GM18867 (cell line): ENCODE results near the gene IDH2.
A peak's percentile ranks its signal among the peaks of the same experiment; 100 is the strongest.
"Not testable (repeated sequence)": the region's sequence is repeated elsewhere in the genome, so short reads cannot be mapped to it uniquely, and the experiment has no call there.

Experiments
- ATAC-seq: cut with Tn5 transposase; IDR thresholded peaks from one replicate; pipeline ENCODE4 v1.9.1; 2021; ENCODE audit warnings: mild to moderate bottlenecking, moderate library complexity; ENCODE audit not compliant: unreplicated experiment

Gene IDH2

DNA sequence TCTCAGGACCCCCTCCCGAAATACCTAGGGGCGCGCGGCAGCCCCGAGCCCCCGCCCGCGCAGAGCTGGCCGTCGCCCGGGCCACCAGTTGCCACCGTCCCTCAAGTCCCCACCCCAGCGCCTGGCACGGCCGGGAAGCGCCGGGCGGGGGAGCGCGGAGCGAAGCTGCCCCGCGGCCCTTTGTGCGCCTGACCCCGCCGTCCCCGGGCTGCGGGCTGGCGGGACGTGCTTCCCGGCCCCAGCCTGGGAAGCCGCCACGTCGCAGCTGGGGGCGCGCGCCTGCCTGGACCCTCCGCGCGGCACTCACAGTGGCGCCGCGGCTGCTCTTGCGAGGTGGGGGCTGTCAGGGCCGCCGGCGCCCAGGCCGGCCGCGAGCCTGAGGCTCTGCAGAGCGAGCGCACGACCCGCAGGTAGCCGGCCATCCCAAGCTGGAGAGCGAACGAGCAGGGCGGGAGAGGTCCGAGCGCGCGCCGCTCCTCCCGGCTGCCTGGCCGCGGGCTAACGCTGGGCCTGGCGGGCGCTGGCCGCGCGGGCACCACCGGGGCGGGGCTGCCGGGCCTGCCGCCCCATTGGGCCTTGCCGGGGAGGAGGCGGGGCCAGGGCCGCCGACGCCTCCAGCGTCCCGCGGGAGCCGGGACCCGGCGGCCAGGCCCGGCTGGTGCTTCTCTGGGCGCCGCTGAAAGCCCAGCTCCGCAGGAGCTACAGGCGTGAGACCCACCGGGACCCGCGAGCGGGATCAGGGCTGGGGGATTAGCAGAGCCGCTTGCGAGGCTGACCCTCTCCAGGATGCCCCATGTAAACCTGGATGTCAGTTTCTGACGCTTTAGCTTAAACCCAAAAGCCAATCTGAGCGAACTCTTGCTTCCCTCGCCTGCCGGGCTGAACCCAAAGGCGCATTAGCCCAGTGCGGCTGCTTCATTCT, at the start of gene IDH2:
Gene IDH2, minus strand, starts transcription at position 500 of the 922 bp plus-strand sequence. Its CDS starts 78 bp downstream, at position 422.
- peak; percentile 73 for ATAC-seq

GRCh38 chr15:90150551-90150950, 48.3 kb upstream of the IDH2 start:
- ATAC-seq, result not testable (repeated sequence)

- no peak for ATAC-seq
These were observed 47.5 kb upstream of the IDH2 start for GRCh38 chr15:90149609-90150340.

- not testable (repeated sequence) for ATAC-seq
These were observed 44.0 kb upstream of the IDH2 start for GRCh38 chr15:90146198-90146761.

DNA sequence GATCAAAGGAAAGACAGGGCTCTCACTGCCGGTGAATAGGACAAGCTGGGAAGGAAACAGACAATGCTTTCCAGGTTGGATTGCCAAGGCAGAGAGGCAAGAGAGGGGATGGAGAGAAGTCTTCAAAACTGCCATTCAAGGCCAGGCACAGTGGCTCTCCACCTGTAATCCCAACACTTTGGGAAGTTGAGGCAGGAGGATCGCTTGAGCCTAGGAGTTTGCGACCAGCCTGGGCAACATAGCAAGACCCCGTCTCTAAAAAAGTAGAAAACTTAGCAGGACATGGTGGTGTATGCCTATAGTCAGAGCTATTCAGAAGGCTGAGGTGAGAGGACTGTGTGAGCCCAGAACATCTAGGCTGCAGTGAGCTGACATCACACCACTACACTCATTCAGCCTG, 43.5 kb upstream of the IDH2 start:
- no peak for ATAC-seq

DNA sequence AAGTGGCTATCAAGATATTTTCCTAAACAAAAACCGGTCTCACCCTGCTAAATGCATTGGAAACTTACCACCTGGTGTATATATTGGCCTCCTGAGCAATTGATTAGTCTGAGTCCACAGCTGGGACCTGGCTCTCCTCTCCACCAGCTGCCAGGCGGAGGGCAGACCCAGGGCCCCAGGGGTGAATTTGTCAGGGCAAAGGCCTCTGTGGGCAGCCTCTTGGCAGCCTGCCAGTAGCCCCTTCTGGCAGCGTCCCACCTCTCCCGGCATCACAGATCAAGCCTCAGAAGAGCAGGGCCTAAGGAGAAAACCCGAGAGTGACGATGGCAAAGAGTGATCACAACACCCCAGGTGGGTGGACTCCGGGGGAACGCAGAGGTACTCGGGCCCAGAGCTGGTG, 43.0 kb upstream of the IDH2 start:
- ATAC-seq, result no peak

DNA sequence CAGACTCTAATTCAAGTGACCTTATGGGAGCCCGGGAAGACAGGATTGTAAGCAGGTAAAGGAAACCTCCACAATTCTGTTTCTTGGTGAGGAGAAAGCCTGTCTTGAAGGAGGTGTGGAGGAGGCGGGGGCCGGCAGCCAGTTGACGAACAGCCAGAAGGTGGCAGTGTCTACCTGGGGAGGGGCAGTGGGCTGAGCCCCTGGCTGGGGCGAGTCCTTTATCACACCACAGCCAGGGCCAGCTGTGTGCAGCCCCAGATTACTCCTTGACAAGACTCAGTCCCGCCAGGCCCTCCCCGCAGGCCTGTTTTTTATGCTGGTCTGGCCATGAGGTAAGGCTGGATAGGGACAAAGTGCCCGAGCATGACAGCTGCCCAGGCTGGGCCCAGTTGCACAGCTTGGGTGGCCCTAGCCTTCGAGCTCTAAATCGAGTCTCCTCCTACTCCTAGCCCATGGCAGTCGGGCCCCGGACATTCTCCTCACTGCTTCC, 40.9 kb upstream of the IDH2 start:
- peak; percentile 63 for ATAC-seq

DNA sequence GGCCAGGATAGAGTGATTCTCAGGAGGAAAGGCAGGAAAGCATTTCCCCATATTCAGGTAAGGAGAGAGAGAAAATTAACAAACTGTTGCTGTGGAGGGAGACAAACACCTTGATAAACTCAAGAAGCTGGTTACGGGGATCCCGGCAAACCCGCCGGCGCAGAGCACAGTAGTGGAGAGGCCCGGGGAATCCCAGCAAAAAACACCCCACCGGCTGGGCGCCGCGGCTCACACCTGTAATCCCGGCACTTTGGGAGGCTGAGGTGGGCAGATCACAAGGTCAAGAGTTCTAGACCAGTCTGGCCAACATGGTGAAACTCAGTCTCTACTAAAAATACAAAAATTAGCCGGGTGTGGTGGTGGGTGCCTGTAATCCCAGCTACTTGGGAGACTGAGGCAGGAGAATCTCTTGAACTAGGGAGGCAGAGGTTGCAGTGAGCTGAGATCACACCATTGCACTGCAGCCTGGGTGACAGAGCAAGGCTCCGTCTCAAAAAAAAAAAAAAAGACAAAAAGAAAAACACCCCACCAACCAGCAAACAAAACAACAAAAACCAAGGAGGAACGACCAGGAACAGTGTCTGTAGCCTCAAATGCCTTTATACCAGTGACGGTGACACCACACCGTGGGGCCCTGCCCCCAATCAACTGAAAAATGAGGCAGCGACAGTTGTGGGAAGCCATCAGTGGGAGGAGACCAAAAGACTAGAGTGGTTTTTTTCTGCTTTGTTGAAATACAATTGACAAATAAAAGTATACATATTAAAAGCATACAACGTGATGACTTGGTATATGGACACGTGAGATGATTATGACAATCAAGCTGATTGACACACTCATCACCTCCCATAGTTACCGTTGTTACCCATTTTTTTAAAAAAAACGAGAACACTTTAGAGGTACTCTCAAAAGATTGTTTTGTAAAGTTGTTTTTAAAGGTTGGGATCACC, 40.2 kb upstream of the IDH2 start:
- no peak for ATAC-seq

- no peak for ATAC-seq
These were observed 39.4 kb upstream of the IDH2 start for GRCh38 chr15:90141646-90142045.

DNA sequence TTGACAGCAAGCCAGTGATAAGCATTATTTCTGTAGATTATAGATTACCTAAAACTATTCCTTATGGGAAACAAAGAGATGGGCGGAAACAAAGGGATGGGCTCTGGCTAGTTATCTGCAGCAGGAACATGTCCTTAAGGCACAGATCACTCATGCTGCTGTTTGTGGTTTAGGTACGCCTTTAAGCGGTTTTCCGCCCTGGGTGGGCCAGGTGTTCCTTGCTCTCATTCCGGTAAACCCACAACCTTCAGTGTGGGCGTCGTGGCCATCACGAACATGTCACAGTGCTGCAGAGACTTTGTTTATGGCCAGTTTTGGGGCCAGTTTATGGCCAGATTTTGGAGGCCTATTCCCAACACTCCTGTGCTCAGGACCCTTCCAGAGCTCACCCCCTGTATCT, 37.3 kb upstream of the IDH2 start:
- not testable (repeated sequence) for ATAC-seq

DNA sequence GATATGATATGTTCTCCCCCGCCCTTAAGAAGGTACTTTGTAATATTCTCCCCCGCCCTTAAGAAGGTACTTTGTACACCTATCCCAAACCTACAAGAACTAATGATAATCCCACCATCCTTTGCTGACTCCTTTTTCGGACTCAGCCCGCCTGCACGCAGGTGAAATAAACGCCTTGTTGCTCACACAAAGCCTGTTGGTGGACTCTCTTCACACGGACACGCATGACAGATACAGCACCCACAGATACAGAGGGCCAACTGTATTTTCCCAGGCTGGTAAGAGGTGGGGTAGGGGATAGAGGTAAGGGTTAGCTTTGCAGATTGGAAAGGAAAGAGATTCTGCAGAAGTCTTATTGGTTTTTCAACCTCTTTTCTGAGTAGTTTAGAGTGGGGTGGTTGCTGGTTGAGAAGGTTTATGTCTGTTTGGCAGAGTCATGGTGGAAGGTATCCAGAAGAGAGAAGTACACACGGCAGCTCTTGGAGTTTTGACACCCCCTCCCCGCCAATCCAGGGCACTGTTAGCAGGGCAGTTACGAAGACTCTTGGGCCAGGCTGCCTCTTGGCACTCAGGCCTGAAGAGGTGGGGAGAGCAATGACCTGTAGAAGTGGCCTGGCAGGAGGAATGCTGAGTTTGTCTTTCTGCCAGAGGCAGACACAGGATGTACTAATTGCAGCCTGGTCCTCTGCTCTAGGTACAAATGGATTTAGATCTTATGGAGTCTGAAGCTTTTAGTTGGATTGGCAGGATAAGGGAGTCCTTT, 36.0 kb upstream of the IDH2 start:
- ATAC-seq, result no peak

DNA sequence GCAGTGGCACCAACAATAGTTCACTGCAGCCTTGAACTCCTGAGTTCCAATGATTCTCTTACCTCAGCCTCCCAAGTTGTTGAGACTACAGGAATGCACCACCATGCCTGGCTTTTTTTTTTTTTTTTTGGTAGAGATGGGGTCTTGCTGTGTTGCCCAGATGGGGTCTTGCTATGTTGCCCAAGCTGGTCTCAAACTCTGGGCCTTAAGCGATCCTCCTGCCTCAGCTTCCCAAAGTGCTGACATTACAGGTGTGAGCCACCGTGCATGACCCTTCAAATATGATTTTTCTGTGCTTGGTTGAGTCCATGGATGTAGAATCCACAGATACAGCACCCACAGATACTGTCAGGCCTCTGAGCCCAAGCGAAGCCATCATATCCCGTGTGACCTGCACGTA, 30.2 kb upstream of the IDH2 start:
- no peak for ATAC-seq

DNA sequence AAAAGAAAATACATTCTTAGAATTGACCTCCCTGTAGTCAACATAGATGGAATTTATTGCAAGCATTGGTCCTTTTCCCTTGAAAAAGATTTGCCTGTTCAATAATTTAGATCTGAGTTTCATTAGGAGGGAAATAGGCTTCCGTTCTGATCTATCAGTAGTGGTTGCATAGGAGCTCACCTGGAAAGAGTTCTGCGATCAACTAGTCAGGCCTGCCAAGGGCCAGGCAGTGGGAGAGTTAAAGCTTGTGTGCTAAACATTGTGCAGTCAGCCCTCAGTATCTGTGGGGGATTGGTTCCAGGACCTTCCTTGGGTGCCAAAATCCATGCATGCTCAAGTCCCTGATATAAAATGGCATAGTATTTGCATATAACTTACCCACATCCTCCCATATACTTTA, 29.6 kb upstream of the IDH2 start:
- ATAC-seq, result no peak

DNA sequence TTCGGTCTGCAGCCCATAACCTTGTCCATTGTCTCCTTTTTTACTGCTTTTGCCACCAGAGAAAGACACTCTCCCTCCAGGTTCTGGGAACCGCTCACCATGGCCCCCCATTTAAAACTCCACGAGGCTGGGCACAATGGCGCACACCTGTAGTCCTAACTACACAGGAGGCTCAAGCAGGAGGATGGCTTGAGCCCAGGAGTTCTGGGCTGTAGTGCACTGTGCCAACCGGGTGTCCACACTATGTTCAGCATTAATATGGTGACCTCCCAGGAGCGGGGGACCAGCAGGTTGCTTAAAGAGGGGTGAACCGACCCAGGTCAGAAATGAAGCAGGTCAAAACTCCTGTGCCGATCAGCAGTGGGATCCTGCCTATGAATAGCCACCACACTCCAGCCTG, 28.0 kb upstream of the IDH2 start:
- ATAC-seq, result no peak

DNA sequence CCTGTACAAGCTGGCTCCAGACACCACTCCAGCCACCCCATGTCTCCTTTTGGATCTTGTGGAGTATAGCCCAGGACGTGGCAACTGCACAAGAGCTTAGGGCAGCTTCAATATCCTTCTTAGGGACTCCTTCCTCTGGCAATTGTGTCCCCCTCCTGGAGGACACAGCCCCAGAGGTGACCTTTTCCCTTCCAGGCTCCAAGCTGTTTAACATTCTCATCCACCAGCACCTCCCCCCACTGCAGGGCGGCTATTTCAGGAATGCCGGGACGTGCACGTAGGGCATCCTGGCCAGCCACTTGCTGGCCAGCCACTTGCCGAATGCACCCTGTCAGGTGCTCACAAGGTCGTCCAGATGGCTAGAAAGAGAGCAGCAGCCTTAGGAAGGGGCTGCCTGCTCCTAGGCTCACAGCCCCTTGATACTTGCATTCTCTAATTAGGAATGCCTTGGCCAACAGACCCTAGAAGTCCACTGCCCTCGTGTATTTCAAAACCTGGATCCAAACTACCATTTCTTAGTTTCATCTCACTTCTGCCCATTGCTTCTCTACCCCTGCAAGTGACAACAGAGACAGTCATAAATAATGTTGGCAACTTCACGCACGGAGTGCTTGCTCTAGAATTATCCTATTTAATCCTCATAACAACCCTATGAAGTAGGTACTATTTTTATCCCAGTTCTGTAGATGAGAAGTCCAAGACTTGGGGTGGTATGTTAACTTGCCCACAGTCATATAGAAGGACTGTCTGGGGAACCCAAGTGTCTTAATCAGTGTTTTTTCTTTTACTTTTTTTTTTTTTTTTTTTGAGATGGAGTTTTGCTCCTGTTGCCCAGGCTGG, 24.5 kb upstream of the IDH2 start:
- ATAC-seq, result no peak

DNA sequence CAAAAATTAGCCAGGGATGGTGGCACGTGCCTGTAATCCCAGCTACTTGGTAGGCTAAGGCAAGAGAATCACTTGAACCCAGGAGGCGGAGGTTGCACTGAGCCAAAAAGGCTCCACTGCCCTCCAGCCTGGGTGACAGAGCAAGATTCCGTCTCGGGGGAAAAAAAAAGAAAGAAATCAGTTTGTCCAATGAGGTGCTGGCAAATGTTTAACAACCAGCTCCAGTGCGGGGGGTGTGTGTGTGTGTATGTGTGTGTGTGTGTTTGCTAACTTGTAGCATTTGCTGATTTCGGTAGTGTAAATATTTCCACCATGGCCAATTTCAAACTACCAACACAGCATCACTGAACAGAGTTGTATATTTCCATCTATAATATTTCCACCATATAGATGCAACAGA, 23.8 kb upstream of the IDH2 start:
- ATAC-seq, result no peak

DNA sequence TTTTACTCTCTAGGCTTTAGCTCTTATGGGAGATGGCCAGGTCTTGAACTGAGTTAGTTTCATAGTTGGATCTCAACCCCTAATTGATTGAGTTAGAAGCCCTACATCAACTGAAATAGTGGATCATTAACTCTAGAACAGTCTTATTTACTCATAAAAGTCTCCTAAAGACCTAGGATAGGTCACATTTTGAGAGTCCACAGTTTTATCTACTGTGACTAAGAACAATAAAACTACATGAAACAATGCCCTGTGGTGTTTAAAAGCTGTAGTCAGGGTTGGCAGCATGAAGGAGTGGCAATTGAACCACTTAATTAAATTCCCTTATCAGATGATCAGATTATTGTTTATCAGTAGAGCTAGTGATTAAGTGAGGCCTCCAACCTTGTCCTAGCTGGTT, 22.2 kb upstream of the IDH2 start:
- ATAC-seq, result no peak

GRCh38 chr15:90121086-90121485, 18.8 kb upstream of the IDH2 start:
- ATAC-seq, result no peak

DNA sequence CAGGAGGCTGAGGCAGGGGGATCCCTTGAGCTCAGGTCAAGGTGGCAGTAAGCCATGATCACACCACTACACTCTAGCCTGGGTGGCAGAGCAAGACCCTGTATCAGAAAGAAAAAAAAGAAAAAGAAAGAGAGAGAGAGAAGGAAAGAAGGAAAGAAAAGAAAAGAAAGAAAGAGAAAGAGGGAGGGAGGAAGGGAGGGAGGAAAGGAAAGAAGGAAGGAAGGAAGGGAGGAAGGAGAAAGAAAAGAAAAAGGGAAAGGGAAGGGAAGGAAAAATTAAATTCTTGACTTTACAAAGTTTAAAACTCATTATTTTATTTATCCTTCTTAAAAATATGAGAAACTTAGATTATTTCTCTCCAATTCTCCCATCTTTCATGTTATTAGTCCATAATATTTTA, 17.1 kb upstream of the IDH2 start:
- ATAC-seq, result no peak
